Spinal cord (tissue), 10 donors: ENCODE results near the gene OR10V1. TPM values are rescaled to one million over a fixed set of nuclear protein-coding genes. Genes with fewer than 3 reads are reported as not detected.

Experiments
- DNase-seq, 6 donors: peaks; one replicate each; pipeline versions ENCODE4 v3.0.0 to v3.0.0-alpha.2; 2013 to 2015; ENCODE audit warnings: low spot score in 6 of 6, low read depth in 4 of 6
- H3K27ac ChIP-seq: one replicate; pipeline ENCODE4 v1.5.1; 2013; ENCODE audit warnings: low read depth, low read length, control low read depth
- H3K27me3 ChIP-seq: one replicate; pipeline ENCODE4 v1.6.1; 2013; ENCODE audit warnings: low read length; ENCODE audit not compliant: control insufficient read depth, insufficient read depth
- H3K36me3 ChIP-seq: one replicate; pipeline ENCODE4 v1.6.1; 2013; ENCODE audit warnings: low read length; ENCODE audit not compliant: control insufficient read depth, insufficient read depth
- H3K4me1 ChIP-seq: one replicate; pipeline ENCODE4 v1.6.1; 2013; ENCODE audit warnings: low read length; ENCODE audit not compliant: control insufficient read depth, insufficient read depth
- H3K4me3 ChIP-seq: one replicate; pipeline ENCODE4 v1.5.1; 2013; ENCODE audit warnings: low read depth, low read length, control low read depth
- H3K9me3 ChIP-seq: one replicate; pipeline ENCODE4 v1.6.1; 2013; ENCODE audit warnings: low read length; ENCODE audit not compliant: control insufficient read depth, insufficient read depth
- WGBS: methylation state at CpG from one replicate; pipeline ENCODE4 v1.1.5; 2013; ENCODE audit warnings: missing lambda C conversion rate; ENCODE audit not compliant: insufficient coverage; 5-methylcytosine and 5-hydroxymethylcytosine counted together
- long read RNA-seq, 4 donors: transcript quantifications; one replicate each; lab custom pipeline, GENCODE V29; 2026
- polyA plus RNA-seq, 2 donors: library from polyadenylated mRNA; unstranded; fragments of 120-200 nt; gene quantifications; one replicate each; pipeline ENCODE4 v1.2.1, GENCODE V29; 2013; ENCODE audit not compliant: insufficient read length in 2 of 2
- total RNA-seq, 2 donors: library from RNA; depleted of rRNA in 1 of 2; stranded (reverse); fragments of 120-200 nt in 1 of 2; fragments of >200 nt in 1 of 2; gene quantifications; one replicate each; pipeline versions ENCODE4 v1.2.3 to v1.2.4, GENCODE V29; 2013 to 2014
- donor health status: healthy.

OR10V1 gene, protein sequence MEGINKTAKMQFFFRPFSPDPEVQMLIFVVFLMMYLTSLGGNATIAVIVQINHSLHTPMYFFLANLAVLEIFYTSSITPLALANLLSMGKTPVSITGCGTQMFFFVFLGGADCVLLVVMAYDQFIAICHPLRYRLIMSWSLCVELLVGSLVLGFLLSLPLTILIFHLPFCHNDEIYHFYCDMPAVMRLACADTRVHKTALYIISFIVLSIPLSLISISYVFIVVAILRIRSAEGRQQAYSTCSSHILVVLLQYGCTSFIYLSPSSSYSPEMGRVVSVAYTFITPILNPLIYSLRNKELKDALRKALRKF
- total RNA-seq (not detected), polyA plus RNA-seq (not detected)
- long read RNA-seq, donor 1, result 0 reads
- long read RNA-seq, donor 2, result 0 reads
- long read RNA-seq, donor 3, result 0 reads
- long read RNA-seq, donor 4, result 0 reads

DNA sequence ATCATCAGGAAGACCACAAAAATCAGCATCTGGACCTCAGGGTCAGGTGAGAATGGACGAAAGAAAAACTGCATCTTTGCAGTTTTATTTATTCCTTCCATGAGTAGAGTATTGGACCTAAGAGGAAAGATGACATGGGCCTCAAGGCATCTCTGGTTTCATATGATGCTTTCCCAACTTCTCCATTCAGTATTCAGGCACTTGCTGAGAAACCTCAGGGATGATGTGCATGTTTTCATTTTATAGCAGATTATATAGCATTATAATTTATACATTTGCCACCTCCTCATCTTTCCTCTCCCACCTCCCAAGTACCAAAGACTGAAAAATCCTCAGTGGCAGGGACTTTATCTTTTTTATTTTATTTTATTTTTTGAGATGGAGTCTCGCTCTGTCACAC lies at the start of gene OR10V1:
Gene OR10V1, minus strand, starts transcription at position 101 of the 400 bp plus-strand sequence. Its CDS starts 0 bp downstream, at position 101.
- 100% methylated on average over 1 of the region's 2 CpGs for WGBS
- no peak for DNase-seq
- Histone ChIP-seq H3K4me1 (no peaks in the 10 kb centered on the region), H3K36me3 (no peaks in the 10 kb centered on the region), H3K4me3 (no peak within 1 kb of the TSS), H3K9me3 (no peaks in the 10 kb centered on the region), H3K27ac (no peak within 1 kb of the TSS), H3K27me3 (no peaks in the 10 kb centered on the region)

DNA sequence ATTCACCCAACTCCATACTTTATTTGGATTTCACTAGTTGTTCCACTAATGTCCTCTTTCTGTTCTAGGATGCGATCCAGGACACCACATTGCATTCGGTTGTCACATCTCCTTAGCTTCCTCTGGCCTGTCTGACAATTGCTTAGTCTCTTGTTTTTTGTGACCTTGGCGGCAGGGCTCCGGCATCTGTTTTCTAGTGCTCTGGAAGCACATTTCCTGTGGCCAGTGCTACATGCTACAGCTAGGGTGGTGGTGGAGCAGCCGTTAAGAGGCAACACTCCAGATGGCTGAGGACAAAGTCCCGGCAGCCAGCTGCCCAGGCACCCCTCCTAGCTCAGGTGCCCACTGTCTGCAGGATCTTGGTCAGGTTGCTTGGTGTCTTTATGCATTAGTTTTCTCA lies 48.3 kb upstream of the OR10V1 start:
- Histone ChIP-seq H3K4me3 (no peak overlapping the region), H3K27ac (no peak overlapping the region)
- 70% methylated on average over 6 of the region's 6 CpGs for WGBS

DNA sequence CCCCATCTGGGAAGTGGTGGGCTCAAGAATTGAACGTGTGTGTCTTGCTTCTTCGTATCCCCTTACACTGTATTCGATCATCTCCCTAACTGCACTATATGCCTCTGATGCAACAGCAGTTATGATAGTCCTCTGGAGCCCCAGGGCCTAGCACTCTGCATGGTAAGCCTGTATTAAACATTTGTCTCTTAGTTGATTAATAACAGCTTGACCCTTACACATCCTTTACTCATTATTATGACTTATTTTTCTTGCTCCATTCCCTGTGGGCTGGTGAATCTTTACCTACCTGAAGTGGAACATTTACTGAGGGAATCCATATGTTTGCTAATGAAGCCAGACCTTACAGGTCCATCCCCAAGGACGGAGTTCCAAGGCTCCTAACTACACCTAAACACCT lies 47.1 kb upstream of the OR10V1 start:
- DNase-seq, result no peak
- H3K27me3 ChIP-seq, result peaks cover 5% of the 10 kb centered on the region
- WGBS, result 88% methylated on average over 3 of the region's 4 CpGs
- no peaks in the 10 kb centered on the region for H3K36me3 ChIP-seq
- H3K27ac ChIP-seq, result no peak overlapping the region
- peaks cover 2% of the 10 kb centered on the region for H3K4me1 ChIP-seq
- H3K4me3 ChIP-seq, result no peak overlapping the region
- H3K9me3 ChIP-seq, result no peaks in the 10 kb centered on the region

More for the DNA sequence above, 48.3 kb upstream of the OR10V1 start:
- Histone ChIP-seq H3K4me1 (no peaks in the 10 kb centered on the region), H3K36me3 (no peaks in the 10 kb centered on the region), H3K27me3 (peaks cover 2% of the 10 kb centered on the region), H3K9me3 (no peaks in the 10 kb centered on the region)
- no peak for DNase-seq

GRCh38 chr11:59759900-59760299 lies 46.3 kb upstream of the OR10V1 start:
- no peaks in the 10 kb centered on the region for H3K9me3 ChIP-seq
- H3K4me1 ChIP-seq, result peaks cover 9% of the 10 kb centered on the region
- H3K4me3 ChIP-seq, result no peak overlapping the region
- no peaks in the 10 kb centered on the region for H3K36me3 ChIP-seq
- WGBS, result no CpG with 5 or more reads among the region's 4 CpGs
- H3K27me3 ChIP-seq, result peaks cover 12% of the 10 kb centered on the region
- no peak overlapping the region for H3K27ac ChIP-seq
- DNase-seq, result no peak

- H3K4me1 ChIP-seq, result peaks cover 21% of the 10 kb centered on the region
- no peaks in the 10 kb centered on the region for H3K36me3 ChIP-seq
- H3K4me3 ChIP-seq, result no peak overlapping the region
- DNase-seq, result no peak
- H3K9me3 ChIP-seq, result no peaks in the 10 kb centered on the region
- peaks cover 18% of the 10 kb centered on the region for H3K27me3 ChIP-seq
- 86% methylated on average over 3 of the region's 4 CpGs for WGBS
- no peak overlapping the region for H3K27ac ChIP-seq
Measured at GRCh38 chr11:59758401-59759037, 44.9 kb upstream of the OR10V1 start.

- Histone ChIP-seq H3K36me3 (no peaks in the 10 kb centered on the region), H3K9me3 (no peaks in the 10 kb centered on the region), H3K4me3 (no peak overlapping the region), H3K4me1 (peaks cover 21% of the 10 kb centered on the region), H3K27ac (no peak overlapping the region), H3K27me3 (peaks cover 18% of the 10 kb centered on the region)
- WGBS, result 38% methylated on average over 4 of the region's 4 CpGs
- no peak for DNase-seq
Measured at GRCh38 chr11:59756845-59757244, 43.2 kb upstream of the OR10V1 start.

GRCh38 chr11:59756558-59756840 lies 42.9 kb upstream of the OR10V1 start:
- H3K27ac ChIP-seq, result no peak overlapping the region
- DNase-seq, result no peak
- no peaks in the 10 kb centered on the region for H3K36me3 ChIP-seq
- H3K4me1 ChIP-seq, result peaks cover 21% of the 10 kb centered on the region
- H3K27me3 ChIP-seq, result peaks cover 18% of the 10 kb centered on the region
- 58% methylated on average over 2 of the region's 3 CpGs for WGBS
- H3K4me3 ChIP-seq, result no peak overlapping the region
- H3K9me3 ChIP-seq, result no peaks in the 10 kb centered on the region

- no peaks in the 10 kb centered on the region for H3K9me3 ChIP-seq
- H3K4me3 ChIP-seq, result peak overlapping the region; percentile 44
- peaks cover 21% of the 10 kb centered on the region for H3K4me1 ChIP-seq
- H3K27ac ChIP-seq, result no peak overlapping the region
- DNase-seq, result peak in 2 of 6 donors; percentile 35 to 47
- H3K36me3 ChIP-seq, result no peaks in the 10 kb centered on the region
- under 1% methylated on average over 17 of the region's 23 CpGs for WGBS
- H3K27me3 ChIP-seq, result peaks cover 15% of the 10 kb centered on the region
Measured at GRCh38 chr11:59755701-59756557, 42.3 kb upstream of the OR10V1 start.

GRCh38 chr11:59754859-59755700 lies 41.4 kb upstream of the OR10V1 start, which contains the start of gene STX3:
TSS of gene STX3 (plus strand) at chr11:59755376. CDS start at chr11:59755606, 230 bp downstream.
- no peaks in the 10 kb centered on the region for H3K36me3 ChIP-seq
- H3K4me1 ChIP-seq, result peaks cover 21% of the 10 kb centered on the region
- H3K9me3 ChIP-seq, result no peaks in the 10 kb centered on the region
- peak within 1 kb of the TSS; percentile 51 for H3K27ac ChIP-seq
- under 1% methylated on average over 80 of the region's 80 CpGs for WGBS
- peak in 5 of 6 donors; percentile 24 to 84 (median 45) for DNase-seq
- peak within 1 kb of the TSS; percentile 68 for H3K4me3 ChIP-seq
- H3K27me3 ChIP-seq, result peaks cover 15% of the 10 kb centered on the region
